ENCODE results near the gene BHLHE40. TPM values are rescaled to one million over a fixed set of nuclear protein-coding genes. Genes with fewer than 3 reads are reported as not detected.

The BHLHE40 gene
- total RNA-seq, 1 experiment from 2014 or later, result 81.6 TPM

GRCh38 chr3:5022966-5023776 is 43.9 kb downstream of the BHLHE40 start:
- H3K4me3 ChIP-seq (replicated peaks in 1 of 2; ENCODE audit: low read depth in 1 of 2, low read length in 2 of 2), result peak overlapping the region in 1 of 2 experiments; percentile 19; a peak in 2 of 4 replicates
- H2AFZ ChIP-seq (ENCODE audit: low read depth, low read length, poor library complexity, severe bottlenecking), result no peak overlapping the region
- peak overlapping the region; percentile 34 for H3K9ac ChIP-seq (ENCODE audit: low read length)
- H3K27ac ChIP-seq (ENCODE audit: low read depth, low read length), result peak overlapping the region; percentile 68
- DNase-seq (ENCODE audit: low read depth, low spot score), result peak; percentile 97
- ChIA-PET CTCF (interaction anchor here (1.0 to 3.4 kb wide), 6 partner anchors 10 to 312 kb away, joined by 3 to 18 read pairs (median 4); no protein-coding TSS in a partner anchor), POLR2A (interaction anchor here (1.0 to 3.9 kb wide), 7 partner anchors 11 to 302 kb away, joined by 3 to 39 read pairs (median 7); partner anchors contain the start of gene BHLHE40), RAD21 (ENCODE audit: low non-redundant PET in 1 of 2, low total read pairs in 2 of 2, uncharacterized antibody in 2 of 2, unreplicated experiment in 2 of 2) (interaction anchor here in 1 of 2 experiments (1.0 to 1.4 kb wide), 2 partner anchors 44 kb away, joined by 3 read pairs; partner anchors contain the start of gene BHLHE40)
- no peaks in the 10 kb centered on the region for H3K9me3 ChIP-seq (ENCODE audit: control insufficient read depth in 1 of 2, insufficient read depth in 1 of 2, low read depth in 1 of 2, low read length in 2 of 2)
- H3K36me3 ChIP-seq (ENCODE audit: control insufficient read depth in 1 of 2, insufficient read depth in 2 of 2, low read length in 2 of 2), result no peaks in the 10 kb centered on the region
- H3K4me2 ChIP-seq (ENCODE audit: low read length), result peak overlapping the region; percentile 70
- H3K27me3 ChIP-seq (ENCODE audit: insufficient read depth, low read length), result no peaks in the 10 kb centered on the region
- ATAC-seq, result peak; percentile 68
- intact Hi-C loops (cut with micrococcal nuclease), result loop anchor here (1.0 to 10.0 kb wide), 3 partner anchors 39 to 188 kb away; no protein-coding TSS in a partner anchor
- no peaks in the 10 kb centered on the region for H3K9me2 ChIP-seq (ENCODE audit: insufficient read depth)
- BruUV-seq (replicated peaks), result TSS peak; percentile 31
- H3K79me2 ChIP-seq (ENCODE audit: insufficient read depth, low read length), result no peaks in the 10 kb centered on the region
- peaks cover 63 to 92% of the 10 kb centered on the region in 2 experiments for H3K4me1 ChIP-seq (ENCODE audit: control insufficient read depth in 1 of 2, insufficient read depth in 2 of 2, low read length in 2 of 2)
- H4K20me1 ChIP-seq (ENCODE audit: insufficient read depth), result no peaks in the 10 kb centered on the region
- peak; percentile 79 for TF ChIP-seq POLR2AphosphoS5 (IDR thresholded peaks at IDR 0.05; ENCODE audit: low read depth, low read length)
- no peak for TF ChIP-seq CTCF (IDR thresholded peaks at IDR 0.05 in 2 of 3, conservative IDR thresholded peaks at IDR 0.05 in 1 of 3; ENCODE audit: borderline replicate concordance in 1 of 3, insufficient read depth in 1 of 3, low read depth in 2 of 3, low read length in 2 of 3)
- no peak for TF ChIP-seq RAD21 (IDR thresholded peaks at IDR 0.05; ENCODE audit: low read depth)
- no peak for TF ChIP-seq EZH2 (IDR thresholded peaks at IDR 0.05)
- TF ChIP-seq MAX (IDR thresholded peaks at IDR 0.05), result no peak
- peak; percentile 61 for TF ChIP-seq YY1 (IDR thresholded peaks at IDR 0.05; ENCODE audit: extremely low read depth, insufficient replicate concordance, low read depth, low read length)
- TF ChIP-seq SIN3A (IDR thresholded peaks at IDR 0.05; ENCODE audit: low read depth), result no peak
- no peak for TF ChIP-seq EGR1 (IDR thresholded peaks at IDR 0.05; ENCODE audit: low read depth)
- TF ChIP-seq TCF7L2 (IDR thresholded peaks at IDR 0.05; ENCODE audit: borderline replicate concordance, extremely low read depth, insufficient read depth, insufficient read length), result peak; percentile 83
- no peak for TF ChIP-seq SP1 (IDR thresholded peaks at IDR 0.05; ENCODE audit: low read depth)
- no peak for TF ChIP-seq CEBPB (IDR thresholded peaks at IDR 0.05; ENCODE audit: low read depth)
- TF ChIP-seq EZH2phosphoT487 (IDR thresholded peaks at IDR 0.05; ENCODE audit: borderline replicate concordance), result no peak
- TF ChIP-seq ELF1 (IDR thresholded peaks at IDR 0.05; ENCODE audit: borderline replicate concordance, low read depth), result no peak
- no peak for TF ChIP-seq ZFX (IDR thresholded peaks at IDR 0.05)
- TF ChIP-seq FOSL1 (IDR thresholded peaks at IDR 0.05; ENCODE audit: low read depth), result no peak
- no peak for TF ChIP-seq ZNF274 (IDR thresholded peaks at IDR 0.05; ENCODE audit: low read depth, low read length)
- no peak for TF ChIP-seq CBX3 (IDR thresholded peaks at IDR 0.05; ENCODE audit: low read depth)
- TF ChIP-seq REST (IDR thresholded peaks at IDR 0.05; ENCODE audit: low read depth), result no peak
- TF ChIP-seq POLR2A (IDR thresholded peaks at IDR 0.05; ENCODE audit: borderline replicate concordance, extremely low read depth, insufficient read depth, insufficient read length), result peak; percentile 19
- TF ChIP-seq SRF (IDR thresholded peaks at IDR 0.05; ENCODE audit: low read depth), result no peak
- no peak for TF ChIP-seq JUND (IDR thresholded peaks at IDR 0.05)

All from HCT116 (cell line).